DMS 273 treated with DMSO at 0.1 percent for 48 hours (cell line): ENCODE results near the gene RAB11FIP4.
A peak's percentile ranks its signal among the peaks of the same experiment; 100 is the strongest.

Experiments used
- DNase-seq: peaks from one replicate; lab custom pipeline; 2025; lab: John Stamatoyannopoulos, UW

The RAB11FIP4 gene

GRCh38 chr17:31508288-31509094, 117.0 kb downstream of the RAB11FIP4 start:
- DNase-seq: no peak

GRCh38 chr17:31509095-31509804, 117.8 kb downstream of the RAB11FIP4 start:
- no peak for DNase-seq

GRCh38 chr17:31509805-31510177, 118.3 kb downstream of the RAB11FIP4 start:
- DNase-seq: no peak

- no peak for DNase-seq
These were observed 119.1 kb downstream of the RAB11FIP4 start for GRCh38 chr17:31510308-31511194.

GRCh38 chr17:31511195-31511578, 119.7 kb downstream of the RAB11FIP4 start:
- no peak for DNase-seq

GRCh38 chr17:31511580-31511979, 120.1 kb downstream of the RAB11FIP4 start:
- no peak for DNase-seq

GRCh38 chr17:31512104-31512740, 120.7 kb downstream of the RAB11FIP4 start:
- DNase-seq: no peak

- no peak for DNase-seq
These were observed 121.3 kb downstream of the RAB11FIP4 start for GRCh38 chr17:31512796-31513195.

- DNase-seq: no peak
These were observed 122.4 kb downstream of the RAB11FIP4 start for GRCh38 chr17:31513731-31514427.

GRCh38 chr17:31515267-31515666, 123.8 kb downstream of the RAB11FIP4 start:
- DNase-seq: peak; percentile 38

GRCh38 chr17:31517524-31517923, 126.0 kb downstream of the RAB11FIP4 start:
- DNase-seq: no peak

GRCh38 chr17:31518478-31518877, 127.0 kb downstream of the RAB11FIP4 start:
- no peak for DNase-seq

- no peak for DNase-seq
These were observed 130.3 kb downstream of the RAB11FIP4 start for GRCh38 chr17:31521632-31522283.

GRCh38 chr17:31522284-31522931, 130.9 kb downstream of the RAB11FIP4 start:
- DNase-seq: no peak

GRCh38 chr17:31522987-31523495, 131.6 kb downstream of the RAB11FIP4 start:
- DNase-seq: no peak

GRCh38 chr17:31523862-31524730, 132.6 kb downstream of the RAB11FIP4 start:
- DNase-seq: no peak

- no peak for DNase-seq
These were observed 133.7 kb downstream of the RAB11FIP4 start for GRCh38 chr17:31524926-31525800.
